ENCODE data around the gene SFTA2. TPM values are rescaled to one million over a fixed set of nuclear protein-coding genes. Genes with fewer than 3 reads are reported as not detected.

SFTA2 gene
- total and polyA plus RNA-seq, 9 of the 15 experiments (the other 6 are each of a cell fraction or from before 2014, with no cell fraction given): not detected

DNA sequence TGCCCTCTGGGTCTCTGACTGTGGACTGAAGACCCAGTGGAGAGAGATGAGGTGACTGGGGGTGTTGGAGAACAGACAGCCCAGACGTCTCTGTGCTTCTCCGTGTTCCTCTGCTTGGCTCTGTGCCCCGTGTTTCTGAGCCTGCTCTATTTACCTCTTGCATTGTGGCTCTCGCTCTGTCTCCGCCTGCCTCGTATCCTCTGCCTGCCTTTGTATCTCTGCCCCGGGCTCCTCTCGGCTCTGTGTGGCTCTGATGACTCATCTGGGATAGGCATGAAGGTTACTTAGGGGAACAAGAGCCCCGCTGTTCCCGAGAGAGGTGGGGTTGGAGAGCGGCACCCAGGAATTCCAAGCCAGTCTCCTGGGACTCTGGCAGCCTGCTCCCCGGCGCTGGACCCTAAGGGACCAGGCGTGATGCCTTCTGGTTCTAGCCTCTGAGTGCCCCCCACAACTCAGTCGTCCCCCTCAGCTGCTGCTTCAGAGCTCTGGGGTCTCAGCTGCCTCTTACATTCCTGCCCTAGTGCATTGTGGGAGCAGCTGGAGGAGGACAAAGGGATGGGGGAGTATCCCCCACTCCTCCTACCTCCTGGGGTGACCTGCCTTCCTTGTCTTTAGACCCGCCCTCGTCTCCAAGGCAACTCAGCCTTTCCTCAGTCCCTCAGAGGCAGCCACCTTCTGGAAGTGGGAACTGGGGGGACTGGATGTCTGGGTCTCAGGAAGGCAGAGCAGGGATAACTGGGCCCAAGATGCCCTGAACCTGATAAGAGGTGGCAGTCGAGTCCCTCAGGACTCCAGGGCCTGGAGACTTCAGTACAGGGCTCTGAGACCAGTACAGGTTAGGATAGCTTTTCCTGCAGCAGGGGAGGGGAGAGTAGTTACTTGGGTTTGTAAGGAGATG lies 45.7 kb downstream of the SFTA2 start (continued):
- TF ChIP-seq RNF219 (CRISPR knock-in tag; IDR thresholded peaks at IDR 0.05) (no peak), FOXK2 (conservative IDR thresholded peaks at IDR 0.05 in 1 of 2, IDR thresholded peaks at IDR 0.05 in 1 of 2; ENCODE audit: low read depth in 2 of 2) (no peak; a peak in 1 of 4 replicates), ZNF274 (IDR thresholded peaks at IDR 0.05; ENCODE audit: borderline replicate concordance, low read depth, low read length) (no peak), RBM34 (IDR thresholded peaks at IDR 0.05; ENCODE audit: borderline replicate concordance, insufficient read depth, low read length) (no peak), SMAD4 (CRISPR knock-in tag; conservative IDR thresholded peaks at IDR 0.05) (no peak), RBBP5 (IDR thresholded peaks at IDR 0.05; ENCODE audit: borderline replicate concordance, insufficient read depth, low read length, poor library complexity, severe bottlenecking) (no peak), NR1H2 (CRISPR knock-in tag; IDR thresholded peaks at IDR 0.05) (peak; percentile 78; the same call in 1 of the 2 replicates), LEF1 (IDR thresholded peaks at IDR 0.05) (no peak), ZNF324 (CRISPR knock-in tag; IDR thresholded peaks at IDR 0.05) (no peak), CXXC5 (CRISPR knock-in tag; IDR thresholded peaks at IDR 0.05) (0 out of 2 replicates have a peak, but pooled peaks have one; percentile 9), RFX1 (IDR thresholded peaks at IDR 0.05) (peak; percentile 91), PYGO2 (tag; IDR thresholded peaks at IDR 0.05) (no peak), HMGXB4 (CRISPR knock-in tag; IDR thresholded peaks at IDR 0.05) (no peak), HDGF (IDR thresholded peaks at IDR 0.05) (no peak), HDAC8 (tag; IDR thresholded peaks at IDR 0.05) (no peak), KLF10 (CRISPR knock-in tag; IDR thresholded peaks at IDR 0.05) (no peak), KLF16 (IDR thresholded peaks at IDR 0.05) (no peak), ZNF507 (tag; conservative IDR thresholded peaks at IDR 0.05) (no peak), FOXP1 (CRISPR knock-in tag; IDR thresholded peaks at IDR 0.05) (no peak)
- TF ChIP-seq, protein P1, sequence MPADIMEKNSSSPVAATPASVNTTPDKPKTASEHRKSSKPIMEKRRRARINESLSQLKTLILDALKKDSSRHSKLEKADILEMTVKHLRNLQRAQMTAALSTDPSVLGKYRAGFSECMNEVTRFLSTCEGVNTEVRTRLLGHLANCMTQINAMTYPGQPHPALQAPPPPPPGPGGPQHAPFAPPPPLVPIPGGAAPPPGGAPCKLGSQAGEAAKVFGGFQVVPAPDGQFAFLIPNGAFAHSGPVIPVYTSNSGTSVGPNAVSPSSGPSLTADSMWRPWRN (IDR thresholded peaks at IDR 0.05; ENCODE audit: low read depth): no peak
- TF ChIP-seq, protein P2, sequence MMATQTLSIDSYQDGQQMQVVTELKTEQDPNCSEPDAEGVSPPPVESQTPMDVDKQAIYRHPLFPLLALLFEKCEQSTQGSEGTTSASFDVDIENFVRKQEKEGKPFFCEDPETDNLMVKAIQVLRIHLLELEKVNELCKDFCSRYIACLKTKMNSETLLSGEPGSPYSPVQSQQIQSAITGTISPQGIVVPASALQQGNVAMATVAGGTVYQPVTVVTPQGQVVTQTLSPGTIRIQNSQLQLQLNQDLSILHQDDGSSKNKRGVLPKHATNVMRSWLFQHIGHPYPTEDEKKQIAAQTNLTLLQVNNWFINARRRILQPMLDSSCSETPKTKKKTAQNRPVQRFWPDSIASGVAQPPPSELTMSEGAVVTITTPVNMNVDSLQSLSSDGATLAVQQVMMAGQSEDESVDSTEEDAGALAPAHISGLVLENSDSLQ (IDR thresholded peaks at IDR 0.05): no peak

Measured in K562 (cell line).